Left kidney (tissue), 8 donors: ENCODE data around the gene CCL26. TPM values are rescaled to one million over a fixed set of nuclear protein-coding genes. Genes with fewer than 3 reads are reported as not detected.

Source experiments
- DNase-seq: peaks from one replicate; pipeline ENCODE4 v3.0.0-alpha.2; 2013
- long read RNA-seq, 8 donors: transcript quantifications; one replicate each; lab custom pipeline, GENCODE V29; 2026
- polyA plus RNA-seq: library from polyadenylated mRNA; unstranded; fragments of 120-200 nt; gene quantifications from one replicate; pipeline ENCODE4 v1.2.1, GENCODE V29; 2013; ENCODE audit not compliant: insufficient read length

CCL26 gene, protein sequence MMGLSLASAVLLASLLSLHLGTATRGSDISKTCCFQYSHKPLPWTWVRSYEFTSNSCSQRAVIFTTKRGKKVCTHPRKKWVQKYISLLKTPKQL
- polyA plus RNA-seq: not detected
- long read RNA-seq, donor 1: 0 reads
- long read RNA-seq, donor 2: 0 reads
- long read RNA-seq, donor 3: 0 reads
- long read RNA-seq, donor 4: 0 reads
- long read RNA-seq, donor 5: 0 reads
- long read RNA-seq, donor 6: 0 reads
- long read RNA-seq, donor 7: 0 reads
- long read RNA-seq, donor 8: 0 reads

DNA sequence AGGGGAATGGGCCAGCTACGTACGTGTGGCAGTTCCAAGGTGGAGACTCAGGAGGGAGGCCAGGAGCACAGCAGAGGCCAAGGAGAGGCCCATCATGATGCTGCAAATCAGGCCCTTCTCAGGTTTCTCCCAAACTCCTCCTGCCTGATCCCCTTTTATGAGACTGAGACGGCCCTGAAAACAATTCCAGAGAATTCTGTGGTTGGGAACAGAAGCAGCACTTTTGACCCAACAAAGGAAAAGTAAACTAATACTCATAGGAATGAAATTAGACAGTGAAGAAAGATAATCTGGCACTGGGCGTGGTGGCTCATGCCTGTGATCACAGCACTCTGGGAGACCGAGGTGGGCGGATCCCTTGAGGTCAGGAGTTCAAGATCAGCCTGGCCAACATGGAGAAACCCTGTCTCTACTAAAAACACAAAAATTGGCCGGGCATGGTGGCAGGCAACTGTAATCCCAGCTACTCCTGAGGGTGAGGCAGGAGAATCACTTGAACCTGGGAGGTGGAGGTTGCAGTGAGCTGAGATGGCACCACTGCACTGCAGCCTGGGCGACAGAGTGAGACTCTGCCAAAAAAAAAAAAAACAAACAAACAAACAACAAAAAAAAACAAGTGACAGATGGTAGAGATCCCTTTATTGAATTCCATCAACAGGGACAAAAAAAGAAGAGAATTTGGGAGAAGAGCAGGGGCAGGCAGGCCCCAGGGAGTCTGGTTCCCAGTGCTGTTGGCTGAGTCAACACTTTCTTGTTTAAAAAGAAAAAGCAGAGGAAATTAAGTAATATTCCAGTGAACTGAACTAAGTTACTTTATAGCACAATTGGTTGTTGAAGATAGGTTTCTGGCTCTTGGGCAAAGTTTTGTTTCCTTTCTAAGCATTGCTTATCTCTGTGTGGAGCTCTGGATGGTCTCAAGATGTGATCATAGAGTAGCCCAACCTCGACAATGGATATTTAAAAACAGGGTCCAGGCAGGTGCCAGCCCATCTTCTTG lies at the start of gene CCL26:
Gene CCL26, minus strand, starts transcription at position 131 of the 997 bp plus-strand sequence. Its CDS starts 35 bp downstream, at position 96.
- no peak for DNase-seq

DNA sequence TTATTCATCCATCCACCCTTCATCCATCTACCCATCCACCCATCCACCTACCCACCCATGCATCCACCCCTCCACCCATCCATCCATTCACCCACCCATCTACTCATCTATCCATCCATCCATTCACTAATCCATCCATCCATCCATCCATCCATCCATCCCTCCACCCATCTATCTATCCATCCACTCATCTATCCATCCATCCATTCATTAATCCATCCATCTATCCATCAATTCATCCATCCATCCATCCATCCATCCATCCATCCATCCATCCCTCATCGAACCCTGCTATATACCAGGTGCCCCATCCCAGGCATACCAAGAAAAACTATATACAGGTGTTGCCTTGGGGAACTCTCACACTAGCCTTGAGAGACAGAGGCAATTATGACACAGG lies 48.7 kb upstream of the CCL26 start:
- DNase-seq: no peak

DNA sequence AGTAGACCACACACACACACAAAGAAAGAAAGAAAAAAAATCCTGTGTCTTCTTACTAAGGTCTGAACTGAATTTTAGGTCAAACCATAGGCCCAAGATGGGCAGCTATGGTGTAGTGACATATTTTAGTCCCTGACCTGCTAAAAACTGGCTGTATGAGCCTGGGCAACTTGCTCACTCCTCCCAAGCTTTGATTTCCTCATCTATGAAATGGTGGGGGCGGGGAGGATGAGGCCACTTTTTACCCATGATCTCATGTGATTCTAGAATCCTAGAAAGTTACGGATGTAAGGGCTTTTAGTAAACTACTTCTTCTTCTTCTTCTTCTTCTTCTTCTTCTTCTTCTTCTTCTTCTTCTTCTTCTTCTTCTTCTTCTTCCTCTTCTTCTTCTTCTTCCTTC lies 47.7 kb upstream of the CCL26 start:
- no peak for DNase-seq

DNA sequence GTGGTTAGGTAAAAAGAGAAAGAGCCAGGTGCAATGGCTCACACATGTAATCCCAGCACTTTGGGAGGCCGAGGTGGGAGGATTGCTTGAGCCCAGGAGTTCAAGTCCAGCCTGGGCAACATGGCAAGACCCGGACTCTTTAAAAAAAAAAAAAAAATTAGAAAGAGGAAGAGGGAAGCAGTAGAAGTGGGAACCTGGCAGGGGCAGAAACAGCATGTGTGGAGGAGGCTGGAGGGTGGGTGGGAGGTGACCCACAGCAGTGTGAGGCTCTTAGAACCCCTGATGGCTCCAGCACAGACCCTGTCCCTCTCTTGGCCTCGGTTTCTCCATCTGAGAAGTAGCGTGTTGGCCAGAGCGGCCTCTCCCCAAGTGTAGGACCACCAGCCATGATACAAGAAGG lies 46.5 kb upstream of the CCL26 start:
- DNase-seq: no peak

DNA sequence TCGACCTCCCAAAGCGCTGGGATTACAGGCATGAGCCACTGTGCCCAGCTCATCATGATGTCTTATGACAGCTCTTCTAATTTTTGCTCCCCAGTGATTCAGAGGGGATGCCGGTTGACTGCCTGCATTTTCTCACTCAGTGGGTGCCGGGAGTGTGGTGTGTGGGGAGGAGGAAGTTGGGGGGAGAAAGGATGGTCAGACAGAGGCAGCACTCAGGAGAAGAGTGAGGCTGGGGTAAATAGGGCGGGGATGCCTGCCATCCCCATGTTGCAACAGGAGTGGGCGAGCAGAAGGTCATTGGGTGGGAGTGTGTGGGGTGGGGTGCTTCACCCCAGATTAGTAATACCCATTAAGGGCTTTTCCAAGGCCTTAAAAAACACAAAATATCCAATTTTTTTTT lies 45.1 kb upstream of the CCL26 start:
- no peak for DNase-seq

DNA sequence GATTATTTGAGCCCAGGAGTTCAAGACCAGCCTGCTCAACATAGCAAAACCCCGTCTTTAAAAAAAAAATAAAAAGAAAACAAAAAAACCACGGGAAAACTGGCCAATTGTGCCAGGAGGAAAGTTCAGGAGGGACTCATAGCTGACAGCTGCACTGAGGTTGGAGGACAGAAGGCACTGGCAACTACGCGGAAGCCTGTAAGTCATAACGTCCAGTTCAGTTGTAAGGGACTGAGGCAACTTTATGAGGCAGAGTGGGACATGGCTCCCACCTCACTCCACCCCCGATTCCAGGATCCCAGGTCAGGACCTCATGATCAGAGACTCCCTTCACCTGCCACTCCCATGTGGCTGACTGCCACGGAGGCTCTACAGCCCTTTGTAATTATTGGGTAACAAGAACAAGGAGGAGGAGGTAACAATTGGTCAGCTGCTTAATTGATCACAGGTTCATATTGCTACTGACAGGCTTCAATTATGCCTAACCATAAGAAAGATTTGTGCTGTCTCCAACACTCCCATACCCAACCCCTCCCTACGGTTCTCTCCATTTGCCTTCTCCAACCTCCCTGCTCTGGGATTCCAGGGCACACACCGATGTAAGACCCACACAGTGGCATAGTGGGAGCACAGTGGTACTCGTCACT lies 43.5 kb upstream of the CCL26 start:
- DNase-seq: no peak

DNA sequence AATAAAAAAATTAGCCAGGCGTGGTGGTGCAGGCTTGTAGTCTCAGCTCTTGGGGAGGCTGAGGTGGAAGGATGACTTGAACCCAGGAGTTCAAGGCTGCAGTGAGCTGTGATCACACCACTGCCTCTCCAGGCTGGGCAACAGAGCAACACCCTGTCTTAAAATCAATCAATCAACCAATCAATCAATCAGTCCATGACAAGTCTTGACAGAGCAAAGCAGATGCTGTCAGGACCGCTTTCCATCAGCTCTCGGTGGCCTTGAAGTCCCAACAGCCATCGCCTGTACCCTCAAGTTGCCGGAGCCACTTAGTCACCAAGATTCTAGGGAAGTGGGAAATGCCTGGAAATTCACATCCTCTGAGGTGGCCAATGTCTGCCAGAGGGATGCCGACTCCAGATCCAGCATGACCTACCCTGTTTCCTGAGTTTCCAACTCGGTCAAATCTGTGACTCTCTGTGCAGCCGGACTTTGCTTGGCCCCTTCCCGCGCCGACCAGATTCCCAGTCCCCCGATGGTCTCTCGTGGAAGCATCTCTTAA lies 42.5 kb upstream of the CCL26 start:
- DNase-seq: no peak

DNA sequence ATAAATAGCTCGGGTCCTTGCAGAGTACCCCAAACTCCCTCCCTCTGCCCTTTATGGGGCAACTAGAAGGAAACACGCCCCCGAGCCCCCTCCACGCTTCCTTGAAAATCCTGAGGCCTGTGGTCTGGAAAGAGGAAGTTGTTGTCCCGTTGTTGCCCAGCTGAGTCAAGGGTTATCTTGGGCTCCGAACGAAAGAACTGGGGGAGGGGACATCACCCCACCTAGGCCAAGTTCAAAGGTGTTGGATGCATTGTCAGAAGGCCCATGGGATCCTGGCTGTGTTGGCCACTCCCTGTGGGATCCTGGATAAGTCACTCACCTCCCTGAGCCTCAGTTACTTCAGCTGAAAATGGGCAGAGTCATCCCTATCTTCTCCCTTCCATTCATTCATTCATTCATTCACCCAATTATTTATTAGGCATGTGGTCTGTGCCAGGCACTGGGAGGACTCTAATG lies 41.8 kb upstream of the CCL26 start, which contains the start of gene CCL24:
Gene CCL24, minus strand, starts transcription at position 26 of the 456 bp plus-strand sequence. CDS start 91 bp downstream, outside the sequence.
- DNase-seq: no peak

DNA sequence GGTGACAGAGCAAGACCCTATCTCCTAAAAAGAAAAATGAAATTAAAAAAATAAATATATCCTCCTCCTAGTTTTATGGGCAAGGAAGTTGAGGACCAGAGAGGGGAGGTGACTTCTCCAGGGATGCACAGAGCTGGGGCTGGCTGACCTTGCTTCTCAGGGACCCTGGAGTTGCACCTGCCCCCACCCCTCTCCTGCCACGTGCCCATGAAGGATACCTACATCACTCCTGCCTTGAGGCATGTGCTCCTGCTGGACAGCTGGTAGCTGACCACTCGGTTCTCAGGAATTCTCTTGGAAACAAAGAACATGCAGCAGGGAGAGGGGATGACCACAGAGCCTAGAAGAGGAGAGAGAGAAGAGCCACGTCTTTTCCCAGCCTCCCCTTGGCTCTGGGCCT lies 41.1 kb upstream of the CCL26 start:
- DNase-seq: no peak

DNA sequence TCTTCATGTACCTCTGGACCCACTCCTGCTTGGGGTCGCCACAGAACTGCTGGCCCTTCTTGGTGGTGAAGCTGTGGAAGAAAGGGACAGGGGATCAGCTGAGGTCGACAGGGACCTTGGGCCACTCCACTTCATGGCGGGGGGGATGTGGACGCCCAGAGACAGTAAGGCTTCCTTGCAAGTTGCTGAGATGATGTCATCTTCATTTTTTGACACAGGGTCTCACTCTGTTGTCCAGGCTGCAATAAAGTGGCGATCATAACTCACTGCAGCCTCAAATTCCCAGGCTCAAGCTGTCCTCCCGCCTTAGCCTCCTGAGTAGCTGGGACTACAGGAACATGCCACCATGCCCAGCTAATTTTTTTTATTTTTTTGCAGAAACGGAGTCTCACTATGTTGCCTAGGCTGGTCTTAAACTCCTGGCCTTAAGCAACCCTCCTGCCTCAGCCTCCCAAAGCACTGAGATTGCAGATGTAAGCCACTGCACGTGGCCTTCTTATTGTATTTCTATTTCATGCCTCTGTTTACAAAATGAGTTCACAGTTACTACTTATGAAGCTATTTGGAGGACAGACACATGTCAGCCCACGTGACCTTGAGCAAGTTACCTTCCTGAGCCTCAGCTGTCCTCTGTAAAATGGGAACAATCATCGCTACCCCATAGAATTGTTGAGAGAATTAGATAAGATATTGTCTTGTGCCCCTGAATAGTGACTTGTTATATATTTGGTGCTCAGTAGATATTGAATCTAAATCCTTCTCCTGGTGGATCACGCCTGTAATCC lies 40.1 kb upstream of the CCL26 start:
- no peak for DNase-seq

DNA sequence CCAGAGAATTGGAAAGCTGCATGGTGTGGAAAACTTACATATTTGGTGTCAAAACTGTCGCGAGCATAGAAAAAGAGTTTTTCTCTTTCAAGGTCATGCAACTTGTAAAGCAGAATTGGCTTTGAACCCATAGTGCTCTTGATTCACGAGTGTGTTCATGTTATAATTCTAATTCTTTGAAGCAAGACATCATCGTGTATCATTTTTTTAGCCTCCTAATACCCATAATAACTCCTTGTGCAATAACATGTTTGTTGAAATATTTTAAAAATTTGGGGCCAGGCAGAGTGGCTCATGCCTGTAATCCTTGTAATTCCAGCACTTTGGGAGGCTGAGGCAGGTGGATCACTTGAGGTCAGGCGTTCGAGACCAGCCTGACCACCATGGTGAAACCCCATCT lies 37.4 kb upstream of the CCL26 start:
- DNase-seq: no peak

DNA sequence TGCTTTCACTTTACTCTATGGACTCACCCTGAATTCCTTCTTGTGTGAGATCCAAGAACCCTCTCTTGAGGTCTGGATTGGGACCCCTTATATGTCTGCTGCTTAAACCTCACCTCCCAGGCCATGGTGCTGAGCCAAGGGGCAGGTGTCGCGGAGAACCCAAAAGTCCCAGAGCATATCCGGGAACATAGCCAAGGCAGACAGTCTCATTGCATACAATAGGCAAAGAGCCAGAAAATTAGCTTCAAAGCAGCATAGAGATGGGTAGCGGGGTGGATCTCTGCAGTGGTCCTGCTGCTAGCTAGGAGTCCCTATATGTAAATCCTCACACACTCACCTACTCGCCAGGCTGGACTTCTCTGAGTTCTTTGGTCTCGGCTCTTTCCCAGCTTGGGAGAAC lies 36.1 kb upstream of the CCL26 start:
- no peak for DNase-seq

DNA sequence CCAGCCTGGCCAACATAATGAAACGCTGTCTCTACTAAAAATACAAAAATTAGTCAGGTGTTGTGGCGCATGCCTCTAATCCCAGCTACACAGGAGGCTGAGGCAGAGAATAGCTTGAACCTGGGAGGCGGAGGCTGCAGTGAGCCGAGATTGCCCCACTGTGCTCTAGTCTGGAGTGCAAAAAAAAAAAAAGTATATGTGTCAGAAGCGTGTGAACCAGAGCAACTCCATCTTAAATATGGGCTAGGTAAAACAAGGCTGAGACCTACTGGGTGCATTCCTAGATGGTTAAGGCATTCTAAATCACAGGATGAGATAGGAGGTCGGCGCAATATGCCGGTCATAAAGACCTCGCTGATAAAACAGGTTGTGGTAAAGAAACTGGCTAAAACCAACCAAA lies 35.4 kb upstream of the CCL26 start:
- DNase-seq: no peak

DNA sequence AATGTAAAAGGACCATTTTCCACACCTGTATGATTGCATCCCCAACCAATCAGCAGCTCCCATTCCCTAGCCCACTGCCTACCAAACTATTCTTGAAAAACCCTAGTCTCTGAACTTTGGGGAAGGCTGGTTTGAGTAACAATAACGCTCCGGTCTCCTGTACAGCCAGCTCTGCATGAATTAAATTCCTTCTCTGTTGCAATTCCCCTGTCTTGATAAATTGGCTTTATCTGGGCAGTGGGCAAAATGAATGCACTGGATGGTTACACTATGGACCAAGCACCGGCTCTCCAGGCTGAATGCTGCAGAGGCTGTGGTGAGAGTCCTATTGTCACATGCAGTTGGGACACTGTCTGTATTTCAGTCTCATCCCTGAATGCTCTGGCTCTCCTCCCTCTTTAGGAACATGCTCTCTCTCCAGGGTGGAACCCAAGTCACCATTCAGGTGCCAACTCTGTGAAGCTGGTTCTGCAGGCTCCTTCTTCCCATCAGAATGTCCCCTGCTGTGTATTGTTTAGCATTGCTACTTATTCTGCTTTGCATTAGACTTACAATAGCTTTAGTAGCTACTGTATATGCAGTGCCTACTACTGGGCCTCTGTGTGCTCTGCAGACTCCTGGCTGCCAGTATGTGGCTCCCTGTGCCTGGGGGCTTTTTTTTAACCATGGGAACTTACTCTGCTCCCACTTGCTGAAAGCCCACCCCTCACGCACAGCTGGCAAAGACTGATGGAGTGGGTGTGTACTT lies 34.7 kb upstream of the CCL26 start:
- no peak for DNase-seq

DNA sequence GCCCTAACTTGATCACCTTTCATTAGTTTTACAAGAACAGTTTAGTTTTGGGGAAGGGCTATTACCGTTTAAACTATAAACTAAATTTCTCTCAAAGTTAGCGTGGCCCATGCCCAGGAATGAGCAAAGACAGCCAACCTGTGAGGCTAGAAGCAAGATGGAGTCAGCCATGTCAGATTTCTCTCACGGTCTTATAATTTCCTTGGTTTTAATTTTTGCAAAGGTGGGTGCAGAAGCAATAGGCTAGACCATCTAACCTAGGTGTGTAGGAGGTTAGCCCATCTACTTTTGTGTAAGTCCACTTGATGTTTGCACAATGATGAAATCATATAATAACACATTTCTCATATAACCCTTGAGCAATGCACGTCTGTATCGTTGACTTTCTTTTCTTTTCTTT lies 32.7 kb upstream of the CCL26 start:
- DNase-seq: no peak

DNA sequence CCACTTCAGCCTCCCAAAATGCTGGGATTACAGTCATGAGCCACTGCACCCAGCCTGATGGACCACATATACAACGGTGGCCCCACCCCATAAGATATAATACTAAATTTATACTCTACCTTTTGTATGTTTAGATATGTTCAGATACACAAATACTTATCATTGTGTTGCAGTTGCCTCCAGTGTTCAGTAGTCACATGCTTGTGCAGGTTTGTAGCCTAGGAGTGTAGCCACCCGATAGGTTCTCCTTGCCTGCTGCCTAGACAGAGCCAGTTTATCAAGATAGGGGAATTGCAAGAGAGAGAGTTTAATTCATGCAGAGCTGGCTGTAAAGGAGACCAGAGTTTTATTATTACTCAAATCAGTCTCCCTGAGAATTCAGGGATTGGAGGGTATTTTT lies 32.0 kb upstream of the CCL26 start:
- DNase-seq: no peak

DNA sequence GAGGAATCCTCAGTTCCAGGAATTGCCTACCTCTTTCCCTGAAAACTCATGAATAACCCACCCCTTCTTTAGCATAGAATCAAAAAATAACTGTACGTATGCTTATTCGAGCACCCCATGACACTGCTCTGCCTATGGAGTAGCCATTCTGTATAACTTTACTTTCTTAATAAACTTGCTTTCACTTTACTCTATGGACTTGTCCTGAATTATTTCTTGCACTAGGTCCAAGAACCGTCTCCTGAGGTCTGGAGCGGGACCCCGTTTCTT lies 30.5 kb upstream of the CCL26 start:
- no peak for DNase-seq

DNA sequence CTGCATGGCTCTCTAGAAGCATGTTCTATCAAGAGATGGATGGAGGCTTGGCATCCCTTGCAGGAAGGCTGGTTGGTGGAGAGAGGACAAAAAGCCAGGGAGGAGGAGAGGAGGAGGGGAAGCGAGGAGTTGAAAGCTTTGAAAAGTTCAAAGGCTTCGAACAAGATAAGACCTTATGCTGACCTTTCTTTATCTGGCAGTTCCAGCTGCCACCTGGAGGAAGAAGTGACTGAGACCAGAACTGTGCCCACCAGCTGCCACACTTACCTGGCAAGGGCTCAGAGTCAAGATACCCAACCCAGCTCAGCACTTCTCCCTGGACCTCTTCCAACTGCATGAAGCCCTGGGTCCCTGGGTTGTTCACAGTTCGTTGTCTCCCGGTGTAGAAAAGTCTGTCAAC lies 26.8 kb upstream of the CCL26 start:
- DNase-seq: no peak

DNA sequence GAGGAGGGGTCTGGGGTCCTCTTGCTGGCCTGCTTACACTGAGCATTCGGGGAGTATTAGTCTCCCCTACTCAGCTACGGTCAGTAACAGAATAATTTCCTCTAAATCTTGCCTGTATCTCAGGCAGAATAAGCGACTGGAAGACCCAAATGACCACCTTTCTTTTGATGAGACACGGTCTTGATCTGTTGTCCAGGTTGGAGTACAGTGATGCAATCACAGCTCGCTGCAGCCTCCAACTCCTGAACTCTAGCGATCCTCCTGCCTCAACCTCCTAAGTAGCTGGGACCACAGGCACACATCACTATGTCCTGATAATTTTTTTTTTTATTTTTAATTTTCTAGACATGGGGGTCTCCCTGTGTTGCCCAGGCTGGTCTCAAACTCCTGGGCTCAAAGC lies 24.4 kb upstream of the CCL26 start:
- no peak for DNase-seq

DNA sequence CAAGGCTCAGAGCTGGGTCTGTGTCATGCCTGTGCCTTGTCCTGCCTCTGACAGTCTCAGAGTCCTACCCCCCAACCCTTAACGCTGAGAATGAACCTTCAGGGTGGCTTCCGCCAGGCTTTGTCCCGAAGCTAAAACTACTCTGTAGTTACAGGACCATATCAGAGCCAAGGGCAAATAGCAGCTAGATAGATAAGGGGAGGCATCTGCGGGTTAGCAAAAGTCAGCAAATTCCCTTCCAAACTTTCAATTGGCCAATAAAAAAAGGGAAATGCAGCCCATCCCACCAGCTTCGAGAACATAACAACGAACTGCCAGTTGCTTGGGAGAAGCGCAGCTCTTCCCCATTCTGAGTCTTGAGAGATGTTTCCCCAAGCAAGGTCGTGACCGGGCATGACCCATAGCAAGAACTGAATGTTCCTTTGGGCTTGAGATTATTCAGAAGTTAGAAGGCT lies 23.8 kb upstream of the CCL26 start:
- DNase-seq: no peak

DNA sequence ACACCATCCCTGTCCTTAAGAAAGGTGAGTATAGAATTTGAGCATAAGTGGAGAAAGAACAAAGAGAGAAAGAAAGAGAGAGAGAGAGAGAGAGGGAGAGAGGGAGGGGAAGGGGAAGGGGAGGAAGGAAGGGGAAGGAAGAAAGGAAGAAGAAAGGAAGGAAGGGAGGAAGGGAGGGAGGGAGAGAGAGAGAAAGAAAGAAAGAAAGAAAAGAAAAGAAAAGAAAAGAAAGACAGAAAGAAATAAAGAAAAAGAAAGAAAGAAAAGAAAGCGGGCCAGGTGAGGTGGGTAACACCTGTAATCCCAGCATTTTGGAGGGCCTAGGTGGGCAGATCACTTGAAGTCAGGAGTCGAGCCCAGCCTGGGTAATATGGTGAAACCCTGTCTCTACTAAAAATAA lies 21.7 kb upstream of the CCL26 start:
- DNase-seq: no peak
